IMR-90 (cell line): Measurements from ENCODE around the gene C17orf100. TPM values are rescaled to one million over a fixed set of nuclear protein-coding genes. Genes with fewer than 3 reads are reported as not detected.

Experiments used
- ATAC-seq: fragments of 200-7000 bp; cut with Tn5 transposase; 2 replicates; pipeline ENCODE4 v1.9.1; 2020; ENCODE audit warnings: low read depth, mild to moderate bottlenecking, moderate library complexity
- BruUV-seq: library from RNA; stranded (reverse); fragments of 400-500 nt; replicated peaks from 2 replicates; lab custom pipeline; 2021; lab: Mats Ljungman, UMichigan
- CTCF ChIA-PET: fragments of 300-600 bp; formaldehyde crosslinking; extraction: SDS; loops from one replicate; lab custom pipeline; 2021; ENCODE audit warnings: antibody characterized with exemption; lab: Yijun Ruan, JAX
- POLR2A ChIA-PET: fragments of 300-600 bp; sonication (Branson Sonifier 250); formaldehyde crosslinking; loops from one replicate; lab custom pipeline; 2022; ENCODE audit warnings: antibody characterized with exemption; ENCODE audit not compliant: unreplicated experiment; lab: Charles Lee
- DNase-seq: peaks from one replicate; pipeline ENCODE4 v3.0.0; 2013
- H2AFZ ChIP-seq: replicated peaks from 2 replicates; pipeline ENCODE3; 2013; ENCODE audit warnings: low read length, mild to moderate bottlenecking; ENCODE audit not compliant: poor library complexity
- H2AK5ac ChIP-seq: 2 replicates; pipeline ENCODE4 v1.6.1; 2013; ENCODE audit warnings: low read depth, low read length, inconsistent platforms
- H2AK9ac ChIP-seq: replicated peaks from 2 replicates; pipeline ENCODE3; 2013; ENCODE audit warnings: mild to moderate bottlenecking, low read depth, low read length, moderate library complexity; ENCODE audit not compliant: poor library complexity
- H2BK120ac ChIP-seq: 2 replicates; pipeline ENCODE4 v1.6.1; 2013; ENCODE audit warnings: low read depth, low read length, inconsistent platforms
- H2BK15ac ChIP-seq: 3 replicates; pipeline ENCODE4 v1.6.1; 2013; ENCODE audit warnings: low read depth, low read length, inconsistent platforms
- H2BK20ac ChIP-seq: 2 replicates; pipeline ENCODE4 v1.6.1; 2013; ENCODE audit warnings: low read depth, mild to moderate bottlenecking, inconsistent platforms, low read length, moderate library complexity
- H2BK5ac ChIP-seq: 2 replicates; pipeline ENCODE4 v1.6.1; 2013; ENCODE audit warnings: mild to moderate bottlenecking, low read depth, low read length, inconsistent platforms; ENCODE audit not compliant: poor library complexity, severe bottlenecking
- H3K14ac ChIP-seq: replicated peaks from 2 replicates; pipeline ENCODE4 v1.6.1; 2013; ENCODE audit warnings: low read depth, low read length, inconsistent platforms
- H3K18ac ChIP-seq: 2 replicates; pipeline ENCODE4 v1.6.1; 2013; ENCODE audit warnings: low read depth, low read length, control low read depth
- H3K23ac ChIP-seq: 2 replicates; pipeline ENCODE4 v1.6.1; 2013; ENCODE audit warnings: low read depth, low read length, inconsistent platforms
- H3K27ac ChIP-seq: 2 replicates; pipeline ENCODE4 v1.5.1; 2013; ENCODE audit warnings: mild to moderate bottlenecking, control low read depth, low read length; ENCODE audit not compliant: insufficient read depth
- H3K27me3 ChIP-seq: 2 replicates; pipeline ENCODE4 v1.6.1; 2013; ENCODE audit warnings: low read length; ENCODE audit not compliant: control insufficient read depth, insufficient read depth
- H3K36me3 ChIP-seq: 2 replicates; pipeline ENCODE4 v1.6.1; 2013; ENCODE audit warnings: low read length, mixed read lengths; ENCODE audit not compliant: control insufficient read depth, insufficient read depth
- H3K4ac ChIP-seq: 2 replicates; pipeline ENCODE4 v1.6.1; 2013; ENCODE audit warnings: low read depth, low read length, inconsistent platforms
- H3K4me1 ChIP-seq: 2 replicates; pipeline ENCODE4 v1.6.1; 2013; ENCODE audit warnings: low read length, mixed read lengths; ENCODE audit not compliant: control insufficient read depth, insufficient read depth
- H3K4me2 ChIP-seq: 2 replicates; pipeline ENCODE4 v1.6.1; 2013; ENCODE audit warnings: low read depth, mild to moderate bottlenecking, control low read depth, low read length, moderate library complexity
- H3K4me3 ChIP-seq: 2 replicates; pipeline ENCODE4 v1.5.1; 2013; ENCODE audit warnings: low read depth, mild to moderate bottlenecking, control low read depth, low read length, moderate library complexity; ENCODE audit not compliant: insufficient read depth
- H3K56ac ChIP-seq: 2 replicates; pipeline ENCODE4 v1.6.1; 2013; ENCODE audit warnings: low read length, inconsistent platforms; ENCODE audit not compliant: insufficient read depth; ENCODE audit errors: extremely low read depth
- H3K79me1 ChIP-seq, 2 experiments: 2 replicates each; pipeline ENCODE4 v1.6.1; 2013; ENCODE audit warnings: low read length in 2 of 2, inconsistent platforms in 1 of 2, low read depth in 1 of 2
- H3K9ac ChIP-seq: 2 replicates; pipeline ENCODE4 v1.6.1; 2013; ENCODE audit warnings: low read depth, low read length, control low read depth
- H3K9me1 ChIP-seq: 2 replicates; pipeline ENCODE4 v1.6.1; 2013; ENCODE audit warnings: low read length, inconsistent platforms; ENCODE audit not compliant: insufficient read depth
- H3K9me3 ChIP-seq: 2 replicates; pipeline ENCODE4 v1.6.1; 2013; ENCODE audit warnings: low read length; ENCODE audit not compliant: control insufficient read depth, insufficient read depth
- H4K20me1 ChIP-seq: 2 replicates; pipeline ENCODE4 v1.6.1; 2013; ENCODE audit warnings: low read length, inconsistent platforms; ENCODE audit not compliant: insufficient read depth
- H4K5ac ChIP-seq: 2 replicates; pipeline ENCODE4 v1.6.1; 2013; ENCODE audit warnings: mild to moderate bottlenecking, low read depth, low read length, control low read depth
- H4K8ac ChIP-seq, 2 experiments: 2 replicates each; pipeline ENCODE4 v1.6.1; 2013; ENCODE audit warnings: low read depth in 2 of 2, low read length in 2 of 2, control low read depth in 1 of 2, inconsistent platforms in 1 of 2
- H4K91ac ChIP-seq: 2 replicates; pipeline ENCODE4 v1.6.1; 2013; ENCODE audit warnings: low read depth, low read length, inconsistent platforms; ENCODE audit not compliant: insufficient read depth
- MAFK ChIP-seq: IDR thresholded peaks from 2 replicates; pipeline ENCODE4 v1.6.1; 2012; ENCODE audit warnings: low read depth, low read length, improper control_type of control experiment
- RAD21 ChIP-seq: IDR thresholded peaks from 2 replicates; pipeline ENCODE4 v1.6.1; 2012; ENCODE audit warnings: low read length, improper control_type of control experiment
- RCOR1 ChIP-seq: IDR thresholded peaks from 2 replicates; pipeline ENCODE4 v1.6.1; 2012; ENCODE audit warnings: mild to moderate bottlenecking, low read length, improper control_type of control experiment; ENCODE audit not compliant: insufficient replicate concordance
- WGBS, 2 experiments: methylation state at CpG; one replicate each; pipeline versions ENCODE4 v1.1.5 to v1.1.7; 2013; ENCODE audit warnings: missing lambda C conversion rate in 2 of 2; ENCODE audit not compliant: insufficient read length in 1 of 2; ENCODE audit errors: extremely low coverage in 2 of 2; 5-methylcytosine and 5-hydroxymethylcytosine counted together
- dilution Hi-C: fragments of 300-500 bp; cut with HindIII; formaldehyde crosslinking; loops from one replicate; pipeline ENCODE4 v1.14.3; 2018; ENCODE audit warnings: low sequenced_read_pairs; ENCODE audit not compliant: unreplicated experiment
- in situ Hi-C: fragments of 300-500 bp; cut with MboI; formaldehyde crosslinking; loops from 3 replicates; pipeline ENCODE4 v1.14.3; 2019; ENCODE audit warnings: low sequenced_read_pairs, inconsistent platforms, mixed read lengths
- intact Hi-C: fragments of 100-400 bp; cut with micrococcal nuclease; formaldehyde crosslinking; loops from 2 replicates; pipeline ENCODE4 v1.10.0; 2022
- polyA plus RNA-seq, 3 experiments: library from polyadenylated mRNA; depleted of rRNA; stranded (reverse); fragments of >200 nt; gene quantifications; 2 replicates each; pipeline ENCODE4 v1.2.3, GENCODE V29; 2012; ENCODE audit warnings: low replicate concordance in 1 of 3
- total RNA-seq: library from RNA; depleted of rRNA; stranded (reverse); fragments of >200 nt; gene quantifications from 2 replicates; pipeline ENCODE4 v1.2.3, GENCODE V29; 2012

C17orf100 gene
- total and polyA plus RNA-seq, 2 of the 4 experiments (the other 2 are of a cell fraction), result 0.18 to 1.8 TPM

- Histone ChIP-seq H4K5ac (no peak overlapping the region), H2BK20ac (no peak overlapping the region), H3K4me2 (no peak overlapping the region), H3K79me1 (no peaks in the 10 kb centered on the region), H3K4me3 (no peak overlapping the region), H2AK9ac (no peak overlapping the region), H3K9me1 (no peaks in the 10 kb centered on the region), H2BK120ac (no peak overlapping the region), H4K91ac (no peak overlapping the region), H2AFZ (no peak overlapping the region), H4K8ac (no peak overlapping the region), H3K23ac (no peak overlapping the region), H3K14ac (no peak overlapping the region), H3K9me3 (no peaks in the 10 kb centered on the region), H3K27me3 (peaks cover 25% of the 10 kb centered on the region), H3K4me1 (no peaks in the 10 kb centered on the region), H4K20me1 (no peaks in the 10 kb centered on the region), H3K9ac (no peak overlapping the region), H2BK5ac (no peak overlapping the region), H3K56ac (no peak overlapping the region), H3K4ac (no peak overlapping the region), H3K36me3 (no peaks in the 10 kb centered on the region), H2BK15ac (no peak overlapping the region), H3K27ac (no peak overlapping the region), H3K18ac (no peak overlapping the region), H2AK5ac (no peak overlapping the region)
- intact Hi-C loops, result no loop called here
- in situ Hi-C loops, result no loop called here
- no peak for DNase-seq
- TF ChIP-seq RAD21 (no peak), MAFK (no peak), RCOR1 (no peak)
- ATAC-seq, result no peak
- no TSS peak for BruUV-seq
- ChIA-PET POLR2A (no interaction called here), CTCF (no interaction called here)
- WGBS, 2 experiments, result no CpG with 5 or more reads among the region's 6 CpGs
- dilution Hi-C loops, result no loop called here
Observed at GRCh38 chr17:6670999-6671398, 19.4 kb downstream of the C17orf100 start.
